ENCODE data around the gene CD48. TPM values are rescaled to one million over a fixed set of nuclear protein-coding genes. Genes with fewer than 3 reads are reported as not detected.
A peak's percentile ranks its signal among the peaks of the same experiment; 100 is the strongest.

The CD48 gene
- total and polyA plus RNA-seq, 4 donors: 2.5 to 10.0 (median 5.1) TPM

GRCh38 chr1:160727316-160727640 lies 15.7 kb upstream of the CD48 start:
- Histone ChIP-seq H3K4me3 (ENCODE audit: low read depth in 1 of 3, low read length in 3 of 3) (no peak overlapping the region), H3K36me3 (ENCODE audit: control insufficient read depth in 4 of 4, insufficient read depth in 3 of 4, low read depth in 1 of 4, low read length in 3 of 4) (no peaks in the 10 kb centered on the region), H3K9ac (ENCODE audit: low read depth in 1 of 2, low read length in 2 of 2) (no peak overlapping the region), H3K4me1 (ENCODE audit: control insufficient read depth in 4 of 4, insufficient read depth in 4 of 4, low read length in 3 of 4) (no peaks in the 10 kb centered on the region), H3K27me3 (ENCODE audit: control insufficient read depth in 4 of 4, insufficient read depth in 4 of 4, low read length in 3 of 4) (no peaks in the 10 kb centered on the region), H3K9me3 (ENCODE audit: control insufficient read depth in 4 of 4, low read length in 3 of 4) (no peaks in the 10 kb centered on the region), H3K27ac (ENCODE audit: low read depth in 1 of 2, low read length in 2 of 2) (no peak overlapping the region)
- no peak for DNase-seq (ENCODE audit: low spot score)
- TF ChIP-seq TAF1 (conservative IDR thresholded peaks at IDR 0.05) (no peak), YY1 (IDR thresholded peaks at IDR 0.05) (no peak), HNF4A (conservative IDR thresholded peaks at IDR 0.05) (no peak), EGR1 (IDR thresholded peaks at IDR 0.05; ENCODE audit: low read depth in 2 of 2) (no peak), REST (IDR thresholded peaks at IDR 0.05) (no peak), FOXA2 (IDR thresholded peaks at IDR 0.05) (no peak), NR2F2 (IDR thresholded peaks at IDR 0.05) (no peak), RXRA (IDR thresholded peaks at IDR 0.05) (no peak), HNF4G (IDR thresholded peaks at IDR 0.05) (no peak), MAX (IDR thresholded peaks at IDR 0.05) (no peak), RAD21 (IDR thresholded peaks at IDR 0.05) (no peak), CTCF (IDR thresholded peaks at IDR 0.05; ENCODE audit: low read depth, low read length, missing input control) (no peak), GABPA (IDR thresholded peaks at IDR 0.05 in 1 of 2, conservative IDR thresholded peaks at IDR 0.05 in 1 of 2) (no peak), JUND (IDR thresholded peaks at IDR 0.05) (no peak)

- 18% methylated on average over 8 of the region's 8 CpGs for whole genome bisulfite sequencing
- Histone ChIP-seq H3K4me3 (ENCODE audit: low read depth in 1 of 3, low read length in 3 of 3) (no peak overlapping the region), H3K9ac (ENCODE audit: low read depth in 1 of 2, low read length in 2 of 2) (no peak overlapping the region), H3K36me3 (ENCODE audit: control insufficient read depth in 4 of 4, insufficient read depth in 3 of 4, low read depth in 1 of 4, low read length in 3 of 4) (no peaks in the 10 kb centered on the region), H3K27me3 (ENCODE audit: control insufficient read depth in 4 of 4, insufficient read depth in 4 of 4, low read length in 3 of 4) (no peaks in the 10 kb centered on the region), H3K4me1 (ENCODE audit: control insufficient read depth in 4 of 4, insufficient read depth in 4 of 4, low read length in 3 of 4) (no peaks in the 10 kb centered on the region), H3K27ac (ENCODE audit: low read depth in 1 of 2, low read length in 2 of 2) (no peak overlapping the region), H3K9me3 (ENCODE audit: control insufficient read depth in 4 of 4, low read length in 3 of 4) (no peaks in the 10 kb centered on the region)
- TF ChIP-seq GABPA (IDR thresholded peaks at IDR 0.05 in 1 of 2, conservative IDR thresholded peaks at IDR 0.05 in 1 of 2) (no peak), ATF3 (IDR thresholded peaks at IDR 0.05) (no peak), CTCF (IDR thresholded peaks at IDR 0.05; ENCODE audit: low read depth, low read length, missing input control) (peak; percentile 84), NR2F2 (IDR thresholded peaks at IDR 0.05) (no peak), RXRA (IDR thresholded peaks at IDR 0.05) (no peak), FOXA2 (IDR thresholded peaks at IDR 0.05) (no peak), SP1 (IDR thresholded peaks at IDR 0.05) (no peak), TAF1 (conservative IDR thresholded peaks at IDR 0.05) (no peak), EGR1 (IDR thresholded peaks at IDR 0.05; ENCODE audit: low read depth in 2 of 2) (no peak), RAD21 (IDR thresholded peaks at IDR 0.05) (peak; percentile 95 to 96)
- DNase-seq (ENCODE audit: low spot score): peak; percentile 46
Measured at GRCh38 chr1:160726498-160727315, 15.1 kb upstream of the CD48 start.

Data from liver (tissue), 9 donors.